ENCODE measurements around the gene INPP5A. TPM values are rescaled to one million over a fixed set of nuclear protein-coding genes. Genes with fewer than 3 reads are reported as not detected.
A peak's percentile ranks its signal among the peaks of the same experiment; 100 is the strongest.
"Not testable (repeated sequence)": the region's sequence is repeated elsewhere in the genome, so short reads cannot be mapped to it uniquely, and the experiment has no call there.

Gene INPP5A, protein sequence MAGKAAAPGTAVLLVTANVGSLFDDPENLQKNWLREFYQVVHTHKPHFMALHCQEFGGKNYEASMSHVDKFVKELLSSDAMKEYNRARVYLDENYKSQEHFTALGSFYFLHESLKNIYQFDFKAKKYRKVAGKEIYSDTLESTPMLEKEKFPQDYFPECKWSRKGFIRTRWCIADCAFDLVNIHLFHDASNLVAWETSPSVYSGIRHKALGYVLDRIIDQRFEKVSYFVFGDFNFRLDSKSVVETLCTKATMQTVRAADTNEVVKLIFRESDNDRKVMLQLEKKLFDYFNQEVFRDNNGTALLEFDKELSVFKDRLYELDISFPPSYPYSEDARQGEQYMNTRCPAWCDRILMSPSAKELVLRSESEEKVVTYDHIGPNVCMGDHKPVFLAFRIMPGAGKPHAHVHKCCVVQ
- total RNA-seq (ENCODE audit: unreplicated experiment): 36.3 TPM
- long read RNA-seq, partial matches to known transcripts: 0 of 2 reads
- long read RNA-seq, other reads (novel, unspliced or antisense): 2 of 2 reads

- DNase-seq: no peak
- Mint-ChIP-seq H3K27me3 (ENCODE audit: unreplicated experiment) (peaks cover 7% of the 10 kb centered on the region), H3K4me1 (ENCODE audit: low read depth, unreplicated experiment) (peaks cover 20% of the 10 kb centered on the region), H3K4me3 (ENCODE audit: unreplicated experiment) (peak within 1 kb of the TSS; percentile 86), H3K27ac (ENCODE audit: unreplicated experiment) (peak within 1 kb of the TSS; percentile 64), H3K36me3 (ENCODE audit: unreplicated experiment) (peaks cover 2% of the 10 kb centered on the region), H3K9me3 (ENCODE audit: unreplicated experiment) (peaks cover 1% of the 10 kb centered on the region)
- no peak for TF ChIP-seq CTCF (IDR thresholded peaks at IDR 0.05; ENCODE audit: partially characterized antibody, unreplicated experiment)
Measured at GRCh38 chr10:132537684-132538001, at the start of gene INPP5A. Gene INPP5A (plus strand): TSS chr10:132537787. CDS start chr10:132538097, 310 bp downstream.

DNA sequence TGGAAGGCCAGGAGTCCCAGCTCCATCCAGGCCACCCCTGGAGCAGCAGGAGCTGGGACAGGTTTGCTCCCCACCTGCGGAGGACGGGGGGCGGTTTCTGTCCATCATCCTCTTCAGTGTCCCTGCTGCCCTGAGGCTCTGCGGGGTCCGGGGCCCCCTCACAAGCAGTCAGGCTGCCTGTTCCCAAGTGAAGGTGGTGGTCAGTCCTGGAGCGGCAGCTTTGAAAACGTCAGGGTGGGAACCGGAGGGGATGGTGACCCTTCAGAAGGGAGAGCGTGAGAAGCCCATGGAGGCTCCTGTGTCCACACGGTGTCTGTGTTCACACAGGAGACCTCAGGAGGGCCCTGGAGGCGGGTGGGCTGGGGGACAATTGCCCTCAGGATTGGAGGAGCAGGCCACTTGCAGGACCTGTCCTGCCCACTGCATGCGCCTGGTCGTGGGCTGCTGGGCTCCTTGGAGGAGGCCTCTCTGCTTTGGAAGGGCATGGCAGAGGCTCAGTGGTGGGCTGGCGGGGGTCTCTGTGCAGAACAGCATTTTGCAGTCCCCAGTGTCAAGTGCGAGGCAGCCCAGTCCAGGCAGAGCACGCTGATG, 49.3 kb upstream of the INPP5A start:
- no peak overlapping the region for H3K4me3 Mint-ChIP-seq (ENCODE audit: unreplicated experiment)
- TF ChIP-seq CTCF (IDR thresholded peaks at IDR 0.05; ENCODE audit: partially characterized antibody, unreplicated experiment): no peak
- peaks cover 5% of the 10 kb centered on the region for H3K4me1 Mint-ChIP-seq (ENCODE audit: low read depth, unreplicated experiment)
- H3K36me3 Mint-ChIP-seq (ENCODE audit: unreplicated experiment): no peaks in the 10 kb centered on the region
- H3K27me3 Mint-ChIP-seq (ENCODE audit: unreplicated experiment): peaks cover 4% of the 10 kb centered on the region
- H3K27ac Mint-ChIP-seq (ENCODE audit: unreplicated experiment): no peak overlapping the region
- no peak for DNase-seq
- H3K9me3 Mint-ChIP-seq (ENCODE audit: unreplicated experiment): no peaks in the 10 kb centered on the region

GRCh38 chr10:132489053-132489703, 48.4 kb upstream of the INPP5A start:
- H3K27ac Mint-ChIP-seq (ENCODE audit: unreplicated experiment): no peak overlapping the region
- H3K9me3 Mint-ChIP-seq (ENCODE audit: unreplicated experiment): no peaks in the 10 kb centered on the region
- TF ChIP-seq CTCF (IDR thresholded peaks at IDR 0.05; ENCODE audit: partially characterized antibody, unreplicated experiment): no peak
- no peak overlapping the region for H3K4me3 Mint-ChIP-seq (ENCODE audit: unreplicated experiment)
- no peaks in the 10 kb centered on the region for H3K36me3 Mint-ChIP-seq (ENCODE audit: unreplicated experiment)
- peaks cover 4% of the 10 kb centered on the region for H3K27me3 Mint-ChIP-seq (ENCODE audit: unreplicated experiment)
- peaks cover 5% of the 10 kb centered on the region for H3K4me1 Mint-ChIP-seq (ENCODE audit: low read depth, unreplicated experiment)
- no peak for DNase-seq

DNA sequence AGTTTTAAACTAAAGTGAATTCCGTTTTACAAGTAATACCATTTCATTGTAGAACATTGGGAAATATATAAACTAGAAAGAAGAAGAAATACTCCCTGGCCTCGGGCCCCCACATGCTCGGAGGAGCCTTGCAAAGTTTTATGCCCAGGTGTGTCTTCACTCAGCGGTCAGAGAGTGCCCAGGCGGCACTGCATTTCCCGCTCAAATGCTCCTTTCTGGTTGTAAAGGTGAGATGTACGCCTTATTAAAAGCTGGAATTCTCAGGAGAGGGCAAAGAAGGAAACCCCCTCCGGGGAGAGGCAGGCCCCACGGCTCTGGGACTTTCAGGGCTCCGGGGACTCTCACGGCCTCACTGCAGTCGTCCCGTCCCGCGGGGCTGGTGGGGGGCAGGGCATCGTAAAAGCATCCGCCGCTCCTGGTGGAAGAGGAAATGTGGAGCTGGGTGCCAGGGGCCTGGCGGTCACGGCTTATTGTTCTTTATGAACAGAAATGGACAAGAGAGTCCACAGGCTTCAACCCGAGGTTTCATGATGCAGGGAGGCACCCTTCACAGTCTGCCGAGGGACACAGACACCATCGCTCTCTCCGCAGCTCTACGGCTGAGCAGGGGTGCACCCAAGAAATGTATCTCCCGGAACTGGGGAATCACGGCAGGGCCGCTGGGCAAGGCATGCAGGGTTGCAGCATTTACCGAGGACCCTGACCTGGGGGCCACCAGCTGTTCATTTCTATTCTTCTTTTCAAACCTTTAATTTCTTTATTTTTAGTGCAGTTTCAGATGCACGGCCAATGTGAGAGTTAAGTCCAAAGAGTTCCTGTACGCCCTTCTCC, 47.7 kb upstream of the INPP5A start:
- no peak for DNase-seq
- no peak overlapping the region for H3K27ac Mint-ChIP-seq (ENCODE audit: unreplicated experiment)
- no peaks in the 10 kb centered on the region for H3K9me3 Mint-ChIP-seq (ENCODE audit: unreplicated experiment)
- H3K4me1 Mint-ChIP-seq (ENCODE audit: low read depth, unreplicated experiment): peaks cover 6% of the 10 kb centered on the region
- no peak overlapping the region for H3K4me3 Mint-ChIP-seq (ENCODE audit: unreplicated experiment)
- peaks cover 4% of the 10 kb centered on the region for H3K27me3 Mint-ChIP-seq (ENCODE audit: unreplicated experiment)
- no peaks in the 10 kb centered on the region for H3K36me3 Mint-ChIP-seq (ENCODE audit: unreplicated experiment)
- TF ChIP-seq CTCF (IDR thresholded peaks at IDR 0.05; ENCODE audit: partially characterized antibody, unreplicated experiment): no peak

DNA sequence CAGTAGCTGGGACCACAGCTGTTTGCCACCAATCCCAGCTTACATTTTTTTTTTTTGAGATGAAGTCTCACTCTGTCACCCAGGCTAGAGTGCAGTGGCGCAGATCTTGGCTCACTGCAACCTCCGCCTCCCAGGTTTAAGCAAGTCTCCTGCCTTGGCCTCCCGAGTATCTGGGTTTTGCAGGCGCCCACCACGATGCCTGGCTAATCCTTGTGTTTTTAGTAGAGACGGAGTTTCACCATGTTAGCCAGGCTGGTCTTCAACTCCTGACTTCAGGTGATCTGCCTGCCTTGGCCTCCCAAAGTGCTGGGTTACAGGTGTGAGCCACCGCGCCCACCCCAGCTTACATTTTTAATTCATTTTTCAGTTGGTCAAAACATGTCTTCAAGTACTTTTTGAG, 46.1 kb upstream of the INPP5A start:
- not testable (repeated sequence) for H3K9me3 Mint-ChIP-seq (ENCODE audit: unreplicated experiment); H3K27ac Mint-ChIP-seq (ENCODE audit: unreplicated experiment); H3K27me3 Mint-ChIP-seq (ENCODE audit: unreplicated experiment); H3K4me3 Mint-ChIP-seq (ENCODE audit: unreplicated experiment); H3K36me3 Mint-ChIP-seq (ENCODE audit: unreplicated experiment); H3K4me1 Mint-ChIP-seq (ENCODE audit: low read depth, unreplicated experiment); DNase-seq
